Body of pancreas (tissue), 4 donors: ENCODE measurements around the gene TMEM218. TPM values are rescaled to one million over a fixed set of nuclear protein-coding genes. Genes with fewer than 3 reads are reported as not detected.

Source experiments
- ATAC-seq: fragments of 150-250 bp; one replicate; pipeline ENCODE4 v1.9.1; 2016
- DNase-seq, 4 donors: peaks; one replicate each; pipeline ENCODE4 v3.0.0-alpha.2; 2019
- H3K27ac ChIP-seq, 4 donors: fragments of 200-600 bp; sonication (generic); 1 replicate in 3 of 4; 2 replicates in 1 of 4; pipeline versions ENCODE4 v1.5.1 to v1.6.1; 2016 to 2019; ENCODE audit warnings: mild to moderate bottlenecking in 1 of 4, mixed read lengths in 1 of 4, moderate library complexity in 1 of 4
- H3K27me3 ChIP-seq, 2 donors: fragments of 200-600 bp; sonication (generic); one replicate each; pipeline ENCODE4 v1.6.0; 2016; ENCODE audit warnings: mild to moderate bottlenecking in 1 of 2
- H3K36me3 ChIP-seq, 2 donors: fragments of 200-600 bp; sonication (generic); replicated peaks in 1 of 2; 2 replicates each; pipeline ENCODE4 v1.5.1; 2016; ENCODE audit warnings: low read depth in 2 of 2; ENCODE audit not compliant: insufficient read depth in 1 of 2
- H3K4me1 ChIP-seq: fragments of 200-600 bp; sonication (generic); one replicate; pipeline ENCODE4 v1.6.0; 2016
- H3K4me3 ChIP-seq, 2 donors: fragments of 200-600 bp; sonication (generic); 1 replicate in 1 of 2; 2 replicates in 1 of 2; pipeline ENCODE4 v1.5.1; 2016 to 2019
- H3K9me3 ChIP-seq, 3 donors: fragments of 200-600 bp; sonication (generic); 1 replicate in 2 of 3; 2 replicates in 1 of 3; pipeline ENCODE4 v1.5.1; 2016
- POLR2A ChIP-seq, 3 donors: fragments of 450-650 bp; IDR thresholded peaks; one replicate each; pipeline ENCODE4 v1.6.1; 2016; ENCODE audit warnings: antibody characterized with exemption in 3 of 3, mild to moderate bottlenecking in 2 of 3
- WGBS, 2 donors: methylation state at CpG; one replicate each; pipeline ENCODE4 v1.1.5; 2017; 5-methylcytosine and 5-hydroxymethylcytosine counted together
- intact Hi-C: fragments of 100-400 bp; cut with DNase I; formaldehyde crosslinking; loops from one replicate; pipeline ENCODE4 v1.15.1; 2023
- total RNA-seq, 2 donors: library from RNA; depleted of rRNA; stranded (reverse); fragments of >200 nt; gene quantifications; one replicate each; pipeline ENCODE4 v1.1.0, GENCODE V29; 2016
- TF ChIP-seq, protein P1 (sequence below), 7 experiments: fragments of 450-650 bp in 4 of 7; fragments of 200-600 bp in 3 of 7; sonication (generic) in 3 of 7; IDR thresholded peaks; one replicate each; pipeline ENCODE4 v1.5.1; 2016 to 2019; ENCODE audit warnings: antibody characterized with exemption in 7 of 7

Gene TMEM218
- total RNA-seq, 2 donors from 2014 or later: 8.8 to 10.2 TPM

DNA sequence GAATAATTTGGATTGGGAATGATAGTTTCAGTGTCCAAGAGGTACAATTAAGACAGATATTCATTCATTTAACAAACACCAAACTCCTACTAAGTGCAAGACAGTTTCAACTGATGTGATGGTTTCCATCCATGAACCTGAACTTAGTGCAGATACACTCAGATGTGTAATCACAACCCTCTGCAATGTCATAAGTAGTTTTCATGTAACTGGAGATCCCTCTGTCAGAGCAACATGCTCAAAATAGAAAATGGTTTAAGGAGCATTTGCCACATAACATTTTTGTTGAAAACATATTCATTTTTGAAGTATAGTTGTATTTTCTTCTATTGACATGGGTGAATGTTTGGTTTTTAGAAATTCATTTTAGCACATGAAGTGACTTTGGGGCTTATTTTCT, 36.6 kb upstream of the TMEM218 start:
- H3K9me3 ChIP-seq: no peaks in the 10 kb centered on the region
- ATAC-seq (no peak), DNase-seq (no peak)
- H3K4me1 ChIP-seq: no peaks in the 10 kb centered on the region
- H3K4me3 ChIP-seq: no peak overlapping the region
- no peak overlapping the region for H3K27ac ChIP-seq
- H3K36me3 ChIP-seq: no peaks in the 10 kb centered on the region
- intact Hi-C loops: no loop called here
- H3K27me3 ChIP-seq: no peaks in the 10 kb centered on the region
- TF ChIP-seq, protein P1, sequence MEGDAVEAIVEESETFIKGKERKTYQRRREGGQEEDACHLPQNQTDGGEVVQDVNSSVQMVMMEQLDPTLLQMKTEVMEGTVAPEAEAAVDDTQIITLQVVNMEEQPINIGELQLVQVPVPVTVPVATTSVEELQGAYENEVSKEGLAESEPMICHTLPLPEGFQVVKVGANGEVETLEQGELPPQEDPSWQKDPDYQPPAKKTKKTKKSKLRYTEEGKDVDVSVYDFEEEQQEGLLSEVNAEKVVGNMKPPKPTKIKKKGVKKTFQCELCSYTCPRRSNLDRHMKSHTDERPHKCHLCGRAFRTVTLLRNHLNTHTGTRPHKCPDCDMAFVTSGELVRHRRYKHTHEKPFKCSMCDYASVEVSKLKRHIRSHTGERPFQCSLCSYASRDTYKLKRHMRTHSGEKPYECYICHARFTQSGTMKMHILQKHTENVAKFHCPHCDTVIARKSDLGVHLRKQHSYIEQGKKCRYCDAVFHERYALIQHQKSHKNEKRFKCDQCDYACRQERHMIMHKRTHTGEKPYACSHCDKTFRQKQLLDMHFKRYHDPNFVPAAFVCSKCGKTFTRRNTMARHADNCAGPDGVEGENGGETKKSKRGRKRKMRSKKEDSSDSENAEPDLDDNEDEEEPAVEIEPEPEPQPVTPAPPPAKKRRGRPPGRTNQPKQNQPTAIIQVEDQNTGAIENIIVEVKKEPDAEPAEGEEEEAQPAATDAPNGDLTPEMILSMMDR (IDR thresholded peaks at IDR 0.05): no peak
- no peak for TF ChIP-seq POLR2A (IDR thresholded peaks at IDR 0.05)

DNA sequence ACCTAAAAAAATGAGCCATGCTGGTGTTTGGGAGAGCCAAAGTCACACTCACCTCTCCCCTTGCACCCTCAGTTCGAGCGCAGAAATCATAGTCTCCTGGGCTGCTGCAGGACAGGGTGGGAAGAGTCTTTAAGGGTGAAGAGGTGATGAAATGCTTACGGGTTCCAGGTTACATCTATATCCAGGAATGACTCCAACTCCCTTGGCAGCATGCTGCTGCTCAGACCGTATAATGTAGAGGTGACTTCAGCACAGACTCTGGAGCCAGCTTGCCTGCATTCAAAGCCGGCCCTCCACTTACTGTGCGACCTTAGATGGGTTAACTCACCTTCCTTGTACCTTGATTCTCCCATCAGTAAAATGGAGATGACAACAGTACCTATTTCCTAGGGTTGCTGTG, 35.9 kb upstream of the TMEM218 start:
- intact Hi-C loops: no loop called here
- no peaks in the 10 kb centered on the region for H3K36me3 ChIP-seq
- no peaks in the 10 kb centered on the region for H3K9me3 ChIP-seq
- H3K27ac ChIP-seq: no peak overlapping the region
- TF ChIP-seq, protein P1 (IDR thresholded peaks at IDR 0.05): no peak
- TF ChIP-seq POLR2A (IDR thresholded peaks at IDR 0.05): no peak
- H3K4me3 ChIP-seq: no peak overlapping the region
- H3K4me1 ChIP-seq: no peaks in the 10 kb centered on the region
- 67 to 85% methylated on average over 6 of the region's 6 CpGs for WGBS, 2 donors
- no peak for DNase-seq
- ATAC-seq: no peak
- no peaks in the 10 kb centered on the region for H3K27me3 ChIP-seq

DNA sequence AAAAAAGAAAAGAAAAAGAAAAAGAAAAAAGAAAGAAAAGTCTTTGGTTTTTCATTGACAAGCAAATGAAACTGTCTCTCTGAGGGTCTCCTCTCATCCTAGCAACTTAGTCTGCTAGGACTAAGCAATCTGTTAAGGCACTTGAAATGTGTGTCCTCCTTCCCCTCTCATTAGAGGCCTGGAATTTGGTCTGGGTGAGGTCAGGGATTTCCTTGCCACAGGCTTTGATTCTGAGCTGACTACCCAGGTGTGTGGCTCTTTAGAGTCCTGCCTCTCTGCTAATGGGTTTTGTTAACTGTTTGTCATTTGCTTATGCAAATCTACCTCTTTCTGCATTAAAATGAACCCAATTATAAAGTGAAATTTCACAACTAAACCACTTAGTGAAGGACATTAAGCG, 34.8 kb upstream of the TMEM218 start:
- intact Hi-C loops: no loop called here
- DNase-seq (no peak), ATAC-seq (no peak)
- Histone ChIP-seq H3K4me1 (no peaks in the 10 kb centered on the region), H3K36me3 (no peaks in the 10 kb centered on the region), H3K9me3 (no peaks in the 10 kb centered on the region), H3K27me3 (no peaks in the 10 kb centered on the region), H3K4me3 (no peak overlapping the region), H3K27ac (no peak overlapping the region)
- TF ChIP-seq, protein P1 (IDR thresholded peaks at IDR 0.05): no peak
- TF ChIP-seq POLR2A (IDR thresholded peaks at IDR 0.05): no peak
- 83 to 84% methylated on average over 1 of the region's 1 CpG for WGBS, 2 donors

DNA sequence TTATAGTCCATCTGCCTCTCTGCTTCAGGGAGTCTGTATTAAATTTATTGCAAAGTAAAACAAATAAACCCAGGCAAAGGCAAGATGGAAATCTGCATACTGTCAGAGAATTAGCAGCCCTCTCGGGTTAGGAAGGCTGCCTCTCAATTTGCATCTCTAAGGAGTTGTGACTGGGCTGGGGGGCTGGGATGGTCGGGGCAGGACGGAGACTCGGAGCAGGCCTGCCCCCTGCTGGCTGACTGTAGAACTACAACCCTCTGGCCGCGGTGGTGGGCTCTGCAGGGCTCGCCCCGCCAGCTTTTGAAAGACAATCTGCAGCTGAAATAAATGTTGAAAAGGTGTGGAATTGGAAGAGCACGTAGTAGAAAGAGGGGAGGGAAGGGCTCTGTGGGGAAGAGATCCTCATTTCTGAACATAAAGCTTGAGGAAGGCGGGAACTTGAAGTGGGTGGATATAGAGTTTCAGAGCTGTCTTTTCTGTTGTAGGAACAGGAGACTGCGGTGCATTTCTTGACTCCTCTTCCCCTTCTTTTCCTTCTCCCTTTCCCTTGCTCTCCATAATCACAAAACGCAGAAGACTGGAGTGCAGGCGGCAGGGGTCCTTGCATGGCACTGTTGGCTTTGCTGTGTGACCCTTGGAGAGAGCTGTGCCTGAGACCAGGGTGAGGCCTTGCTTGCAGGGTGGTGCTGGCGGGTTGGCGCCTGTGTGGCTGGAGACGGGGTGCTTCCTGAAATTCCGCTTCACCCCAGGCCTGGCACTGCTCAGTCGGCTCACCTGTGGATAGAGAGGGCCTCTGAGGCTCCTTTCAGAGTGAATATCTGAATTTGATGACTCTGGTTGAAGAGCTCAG, 30.5 kb upstream of the TMEM218 start:
- DNase-seq (peak; percentile 17 to 52 (median 36)), ATAC-seq (peak; percentile 71)
- no peak overlapping the region for H3K27ac ChIP-seq
- H3K36me3 ChIP-seq: no peaks in the 10 kb centered on the region
- H3K4me3 ChIP-seq: no peak overlapping the region
- 27 to 28% methylated on average over 16 of the region's 18 CpGs for WGBS, 2 donors
- no peaks in the 10 kb centered on the region for H3K9me3 ChIP-seq
- TF ChIP-seq POLR2A (IDR thresholded peaks at IDR 0.05): no peak
- TF ChIP-seq, protein P1 (IDR thresholded peaks at IDR 0.05): peak; percentile 65 to 95 (median 88)
- no peaks in the 10 kb centered on the region for H3K27me3 ChIP-seq
- intact Hi-C loops: loop anchor here (5.0 kb wide), 1 partner anchor 180 kb away; no protein-coding TSS in a partner anchor
- H3K4me1 ChIP-seq: no peaks in the 10 kb centered on the region

DNA sequence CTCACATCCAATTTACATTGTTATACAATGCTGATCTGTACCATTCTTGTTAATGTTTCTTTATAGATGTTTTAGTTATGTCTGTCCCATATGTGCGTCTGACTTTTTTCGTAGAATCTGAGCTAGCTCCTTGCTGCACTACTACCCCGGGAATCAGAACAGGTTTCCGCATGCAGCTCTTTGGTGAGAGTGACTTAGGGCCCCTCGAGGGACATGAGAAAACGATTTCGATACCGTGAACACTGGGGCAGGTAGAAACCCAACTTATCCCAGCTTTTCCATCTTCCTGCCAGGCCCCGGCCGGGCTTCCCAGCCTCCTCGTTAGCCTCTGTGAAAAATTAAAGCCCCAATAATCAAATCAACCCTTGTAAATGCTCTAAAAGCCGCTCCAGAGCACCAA, 29.8 kb upstream of the TMEM218 start:
- Histone ChIP-seq H3K27me3 (no peaks in the 10 kb centered on the region), H3K27ac (no peak overlapping the region), H3K4me3 (no peak overlapping the region), H3K36me3 (no peaks in the 10 kb centered on the region), H3K4me1 (no peaks in the 10 kb centered on the region), H3K9me3 (no peaks in the 10 kb centered on the region)
- TF ChIP-seq, protein P1 (IDR thresholded peaks at IDR 0.05): no peak
- TF ChIP-seq POLR2A (IDR thresholded peaks at IDR 0.05): no peak
- ATAC-seq (no peak), DNase-seq (no peak)
- WGBS, 2 donors: 48 to 55% methylated on average over 12 of the region's 12 CpGs
- intact Hi-C loops: loop anchor here (5.0 kb wide), 1 partner anchor 179 kb away; no protein-coding TSS in a partner anchor
